ENCODE data around the gene PTPN13.

Gene PTPN13

GRCh38 chr4:86685401-86685800 is 91.3 kb downstream of the PTPN13 start:
- Histone ChIP-seq H2BK5ac (ENCODE audit: low read length) (no peak overlapping the region), H3K9ac (ENCODE audit: low read depth, low read length, poor library complexity) (no peak overlapping the region), H2AFZ (ENCODE audit: low read length) (no peak overlapping the region), H3K9me3 (replicated peaks in 1 of 2; ENCODE audit: control insufficient read depth in 2 of 2, insufficient read depth in 1 of 2, low read depth in 1 of 2, low read length in 2 of 2) (no peaks in the 10 kb centered on the region), H3K23ac (ENCODE audit: low read depth, low read length, poor library complexity) (no peak overlapping the region), H3K79me1 (ENCODE audit: low read depth, low read length) (peaks cover 1% of the 10 kb centered on the region), H2BK12ac (ENCODE audit: low read length) (no peak overlapping the region), H2AK5ac (ENCODE audit: low read depth, low read length) (no peak overlapping the region), H3K27ac (replicated peaks; ENCODE audit: low read length) (no peak overlapping the region), H3K14ac (ENCODE audit: low read length) (no peak overlapping the region), H3K4me2 (ENCODE audit: insufficient read depth, low read length, poor library complexity, severe bottlenecking) (no peak overlapping the region), H3K27me3 (ENCODE audit: control insufficient read depth in 3 of 3, insufficient read depth in 3 of 3, low read depth in 1 of 3, low read length in 3 of 3) (no peaks in the 10 kb centered on the region), H3K4me3 (ENCODE audit: low read length in 2 of 2) (no peak overlapping the region), H2BK120ac (ENCODE audit: low read depth, low read length) (no peak overlapping the region), H3K36me3 (replicated peaks in 1 of 2; ENCODE audit: control insufficient read depth in 2 of 2, insufficient read depth in 2 of 2, low read length in 2 of 2) (peaks cover 4 to 79% of the 10 kb centered on the region in 2 donors), H4K91ac (ENCODE audit: low read depth, low read length, poor library complexity) (no peak overlapping the region), H2BK15ac (ENCODE audit: low read length) (no peak overlapping the region), H3K4ac (ENCODE audit: low read length) (no peak overlapping the region), H4K8ac (ENCODE audit: low read depth, low read length) (no peak overlapping the region), H3K4me1 (ENCODE audit: control insufficient read depth in 2 of 2, insufficient read depth in 1 of 2, low read depth in 1 of 2, low read length in 2 of 2) (no peaks in the 10 kb centered on the region), H3K18ac (ENCODE audit: low read length) (no peak overlapping the region)
- no CpG with 5 or more reads among the region's 3 CpGs for WGBS, 2 donors (ENCODE audit: extremely low coverage in 2 of 2, insufficient read length in 2 of 2, insufficient replicate concordance in 1 of 2)
- DNase-seq (ENCODE audit: low spot score), result no peak

GRCh38 chr4:86686741-86687140 is 92.6 kb downstream of the PTPN13 start:
- Histone ChIP-seq H3K18ac (ENCODE audit: low read length) (no peak overlapping the region), H3K27ac (replicated peaks; ENCODE audit: low read length) (no peak overlapping the region), H3K79me1 (ENCODE audit: low read depth, low read length) (peaks cover 1% of the 10 kb centered on the region), H3K9me3 (replicated peaks in 1 of 2; ENCODE audit: control insufficient read depth in 2 of 2, insufficient read depth in 1 of 2, low read depth in 1 of 2, low read length in 2 of 2) (no peaks in the 10 kb centered on the region), H2AK5ac (ENCODE audit: low read depth, low read length) (no peak overlapping the region), H2BK12ac (ENCODE audit: low read length) (no peak overlapping the region), H3K4me3 (ENCODE audit: low read length in 2 of 2) (no peak overlapping the region), H3K4me1 (ENCODE audit: control insufficient read depth in 2 of 2, insufficient read depth in 1 of 2, low read depth in 1 of 2, low read length in 2 of 2) (no peaks in the 10 kb centered on the region), H3K23ac (ENCODE audit: low read depth, low read length, poor library complexity) (no peak overlapping the region), H2AFZ (ENCODE audit: low read length) (no peak overlapping the region), H3K27me3 (ENCODE audit: control insufficient read depth in 3 of 3, insufficient read depth in 3 of 3, low read depth in 1 of 3, low read length in 3 of 3) (no peaks in the 10 kb centered on the region), H3K36me3 (replicated peaks in 1 of 2; ENCODE audit: control insufficient read depth in 2 of 2, insufficient read depth in 2 of 2, low read length in 2 of 2) (peaks cover 4 to 86% of the 10 kb centered on the region in 2 donors), H3K4me2 (ENCODE audit: insufficient read depth, low read length, poor library complexity, severe bottlenecking) (no peak overlapping the region), H4K91ac (ENCODE audit: low read depth, low read length, poor library complexity) (no peak overlapping the region), H3K9ac (ENCODE audit: low read depth, low read length, poor library complexity) (no peak overlapping the region), H4K8ac (ENCODE audit: low read depth, low read length) (no peak overlapping the region), H3K4ac (ENCODE audit: low read length) (no peak overlapping the region), H2BK120ac (ENCODE audit: low read depth, low read length) (no peak overlapping the region), H3K14ac (ENCODE audit: low read length) (no peak overlapping the region), H2BK15ac (ENCODE audit: low read length) (no peak overlapping the region), H2BK5ac (ENCODE audit: low read length) (no peak overlapping the region)
- no CpG with 5 or more reads among the region's 3 CpGs for WGBS, 2 donors (ENCODE audit: extremely low coverage in 2 of 2, insufficient read length in 2 of 2, insufficient replicate concordance in 1 of 2)
- DNase-seq (ENCODE audit: low spot score), result no peak

GRCh38 chr4:86688026-86688425 is 93.9 kb downstream of the PTPN13 start:
- no peak overlapping the region for H3K18ac ChIP-seq (ENCODE audit: low read length)
- peaks cover 1% of the 10 kb centered on the region for H3K79me1 ChIP-seq (ENCODE audit: low read depth, low read length)
- H2BK120ac ChIP-seq (ENCODE audit: low read depth, low read length), result no peak overlapping the region
- H3K14ac ChIP-seq (ENCODE audit: low read length), result no peak overlapping the region
- H2BK12ac ChIP-seq (ENCODE audit: low read length), result no peak overlapping the region
- no peak overlapping the region for H3K4me3 ChIP-seq (ENCODE audit: low read length in 2 of 2)
- no peak overlapping the region for H2AK5ac ChIP-seq (ENCODE audit: low read depth, low read length)
- H2AFZ ChIP-seq (ENCODE audit: low read length), result no peak overlapping the region
- H3K9me3 ChIP-seq (replicated peaks in 1 of 2; ENCODE audit: control insufficient read depth in 2 of 2, insufficient read depth in 1 of 2, low read depth in 1 of 2, low read length in 2 of 2), result no peaks in the 10 kb centered on the region
- H2BK5ac ChIP-seq (ENCODE audit: low read length), result no peak overlapping the region
- H3K27ac ChIP-seq (replicated peaks; ENCODE audit: low read length), result no peak overlapping the region
- no CpG with 5 or more reads among the region's 2 CpGs for WGBS, 2 donors (ENCODE audit: extremely low coverage in 2 of 2, insufficient read length in 2 of 2, insufficient replicate concordance in 1 of 2)
- no peaks in the 10 kb centered on the region for H3K4me1 ChIP-seq (ENCODE audit: control insufficient read depth in 2 of 2, insufficient read depth in 1 of 2, low read depth in 1 of 2, low read length in 2 of 2)
- H4K91ac ChIP-seq (ENCODE audit: low read depth, low read length, poor library complexity), result no peak overlapping the region
- no peak overlapping the region for H2BK15ac ChIP-seq (ENCODE audit: low read length)
- no peak overlapping the region for H3K23ac ChIP-seq (ENCODE audit: low read depth, low read length, poor library complexity)
- DNase-seq (ENCODE audit: low spot score), result no peak
- no peak overlapping the region for H3K9ac ChIP-seq (ENCODE audit: low read depth, low read length, poor library complexity)
- no peaks in the 10 kb centered on the region for H3K27me3 ChIP-seq (ENCODE audit: control insufficient read depth in 3 of 3, insufficient read depth in 3 of 3, low read depth in 1 of 3, low read length in 3 of 3)
- H3K4me2 ChIP-seq (ENCODE audit: insufficient read depth, low read length, poor library complexity, severe bottlenecking), result no peak overlapping the region
- H3K4ac ChIP-seq (ENCODE audit: low read length), result no peak overlapping the region
- H4K8ac ChIP-seq (ENCODE audit: low read depth, low read length), result no peak overlapping the region
- peaks cover 4 to 86% of the 10 kb centered on the region in 2 donors for H3K36me3 ChIP-seq (replicated peaks in 1 of 2; ENCODE audit: control insufficient read depth in 2 of 2, insufficient read depth in 2 of 2, low read length in 2 of 2)

- Histone ChIP-seq H4K91ac (ENCODE audit: low read depth, low read length, poor library complexity) (no peak overlapping the region), H3K4me3 (ENCODE audit: low read length in 2 of 2) (no peak overlapping the region), H2BK5ac (ENCODE audit: low read length) (no peak overlapping the region), H3K4ac (ENCODE audit: low read length) (no peak overlapping the region), H3K4me2 (ENCODE audit: insufficient read depth, low read length, poor library complexity, severe bottlenecking) (no peak overlapping the region), H3K9ac (ENCODE audit: low read depth, low read length, poor library complexity) (no peak overlapping the region), H2AK5ac (ENCODE audit: low read depth, low read length) (no peak overlapping the region), H2BK15ac (ENCODE audit: low read length) (no peak overlapping the region), H3K23ac (ENCODE audit: low read depth, low read length, poor library complexity) (no peak overlapping the region), H3K27me3 (ENCODE audit: control insufficient read depth in 3 of 3, insufficient read depth in 3 of 3, low read depth in 1 of 3, low read length in 3 of 3) (no peaks in the 10 kb centered on the region), H2BK12ac (ENCODE audit: low read length) (no peak overlapping the region), H3K9me3 (replicated peaks in 1 of 2; ENCODE audit: control insufficient read depth in 2 of 2, insufficient read depth in 1 of 2, low read depth in 1 of 2, low read length in 2 of 2) (no peaks in the 10 kb centered on the region), H3K27ac (replicated peaks; ENCODE audit: low read length) (no peak overlapping the region), H3K14ac (ENCODE audit: low read length) (no peak overlapping the region), H3K79me1 (ENCODE audit: low read depth, low read length) (no peaks in the 10 kb centered on the region), H3K18ac (ENCODE audit: low read length) (no peak overlapping the region), H2BK120ac (ENCODE audit: low read depth, low read length) (no peak overlapping the region), H2AFZ (ENCODE audit: low read length) (no peak overlapping the region), H4K8ac (ENCODE audit: low read depth, low read length) (no peak overlapping the region), H3K4me1 (ENCODE audit: control insufficient read depth in 2 of 2, insufficient read depth in 1 of 2, low read depth in 1 of 2, low read length in 2 of 2) (no peaks in the 10 kb centered on the region), H3K36me3 (replicated peaks in 1 of 2; ENCODE audit: control insufficient read depth in 2 of 2, insufficient read depth in 2 of 2, low read length in 2 of 2) (peaks cover 6 to 92% of the 10 kb centered on the region in 2 donors)
- no CpG with 5 or more reads among the region's 3 CpGs for WGBS, 2 donors (ENCODE audit: extremely low coverage in 2 of 2, insufficient read length in 2 of 2, insufficient replicate concordance in 1 of 2)
- no peak for DNase-seq (ENCODE audit: low spot score)
These were observed 110.5 kb downstream of the PTPN13 start for GRCh38 chr4:86704601-86705000.

Measured in neuronal stem cell (in vitro differentiated cells).